ENCODE measurements around the gene GNAT1. TPM values are rescaled to one million over a fixed set of nuclear protein-coding genes. Genes with fewer than 3 reads are reported as not detected.
A peak's percentile ranks its signal among the peaks of the same experiment; 100 is the strongest.

GNAT1 gene
- total RNA-seq, 1 experiment from 2014 or later = 0.22 TPM

- ATAC-seq (no peak), DNase-seq (no peak)
- Histone ChIP-seq H3K79me2 (ENCODE audit: low read length) (peaks cover 34% of the 10 kb centered on the region), H2AFZ (ENCODE audit: low read length) (no peak overlapping the region), H3K4me3 (ENCODE audit: low read length) (peak overlapping the region; percentile 81), H3K9ac (ENCODE audit: low read length) (0 out of 2 replicates have a peak overlapping the region, but pooled peaks have one; percentile 82), H3K4me1 (ENCODE audit: insufficient read depth, low read length) (peaks cover 63% of the 10 kb centered on the region), H4K20me1 (ENCODE audit: low read length) (0 out of 2 replicates have a peak, but pooled peaks cover 10% of the 10 kb centered on the region), H3K27me3 (ENCODE audit: low read length) (no peaks in the 10 kb centered on the region), H3K36me3 (ENCODE audit: low read depth, low read length) (no peaks in the 10 kb centered on the region), H3K4me2 (ENCODE audit: low read length) (peak overlapping the region; percentile 98), H3K9me3 (ENCODE audit: low read length) (no peaks in the 10 kb centered on the region), H3K27ac (ENCODE audit: low read length) (no peak overlapping the region), H3K9me2 (replicated peaks; ENCODE audit: low read length) (no peaks in the 10 kb centered on the region), H3F3A (ENCODE audit: low read length, unreplicated experiment) (no peaks in the 10 kb centered on the region)
- TF ChIP-seq EZH2 (IDR thresholded peaks at IDR 0.05; ENCODE audit: low read length, unreplicated experiment) = no peak
- TF ChIP-seq CTCF (conservative IDR thresholded peaks at IDR 0.05; ENCODE audit: low read depth, low read length) = no peak
- no peak for TF ChIP-seq EZH2phosphoT487 (IDR thresholded peaks at IDR 0.05; ENCODE audit: borderline replicate concordance, low read length)
- CTCF ChIA-PET = no interaction called here
- POLR2A ChIA-PET (ENCODE audit: unreplicated experiment) = interaction anchor here (0.6 kb wide), 1 partner anchor 618 kb away, joined by 3 read pairs; no protein-coding TSS in a partner anchor
- intact Hi-C loops (cut with micrococcal nuclease) = loop anchor here (5.0 kb wide), 1 partner anchor 69 kb away; no protein-coding TSS in a partner anchor
- no TSS peak for BruUV-seq (replicated peaks)
Measured at GRCh38 chr3:50157827-50158529, 33.4 kb upstream of the GNAT1 start.

DNA sequence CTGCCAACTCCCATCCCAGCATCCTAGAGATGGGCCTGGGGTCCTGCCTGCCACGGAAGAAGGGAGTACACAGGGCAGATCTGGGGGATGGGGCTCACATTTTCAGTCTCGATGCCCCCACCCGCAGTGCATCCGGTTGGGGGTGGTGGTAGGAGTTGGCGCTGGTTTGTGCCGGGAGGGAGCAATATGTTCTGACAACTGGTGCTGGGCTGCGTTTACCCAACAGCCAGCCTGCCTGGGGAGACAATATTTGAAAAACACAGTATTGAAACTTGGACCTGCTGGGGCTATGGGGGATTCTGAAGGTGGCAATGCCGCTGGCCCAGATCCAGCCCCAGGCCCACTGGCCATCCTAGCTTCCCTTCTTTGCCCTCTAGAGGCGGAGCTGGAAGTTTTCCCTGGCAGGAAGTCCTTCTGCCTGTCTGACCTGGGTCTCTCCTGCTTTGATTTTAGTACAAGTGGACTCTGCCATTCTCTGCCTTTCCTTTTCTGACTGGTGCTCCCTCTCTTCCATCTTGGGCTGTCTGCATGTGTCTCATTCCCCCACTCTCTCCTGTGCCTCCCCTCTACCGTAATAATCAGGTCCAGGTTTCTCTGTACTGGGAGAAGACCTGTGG, 32.8 kb upstream of the GNAT1 start:
- Histone ChIP-seq H3K4me2 (ENCODE audit: low read length) (no peak overlapping the region), H3K4me3 (ENCODE audit: low read length) (no peak overlapping the region), H3K27ac (ENCODE audit: low read length) (no peak overlapping the region), H3K36me3 (ENCODE audit: low read depth, low read length) (no peaks in the 10 kb centered on the region), H3K9ac (ENCODE audit: low read length) (no peak overlapping the region), H3K9me3 (ENCODE audit: low read length) (no peaks in the 10 kb centered on the region), H3K9me2 (replicated peaks; ENCODE audit: low read length) (no peaks in the 10 kb centered on the region), H4K20me1 (ENCODE audit: low read length) (0 out of 2 replicates have a peak, but pooled peaks cover 10% of the 10 kb centered on the region), H3K4me1 (ENCODE audit: insufficient read depth, low read length) (peaks cover 70% of the 10 kb centered on the region), H3K27me3 (ENCODE audit: low read length) (no peaks in the 10 kb centered on the region), H3K79me2 (ENCODE audit: low read length) (peaks cover 34% of the 10 kb centered on the region), H3F3A (ENCODE audit: low read length, unreplicated experiment) (no peaks in the 10 kb centered on the region), H2AFZ (ENCODE audit: low read length) (no peak overlapping the region)
- ChIA-PET POLR2A (ENCODE audit: unreplicated experiment) (interaction anchor here (0.6 kb wide), 1 partner anchor 619 kb away, joined by 3 read pairs; no protein-coding TSS in a partner anchor), CTCF (no interaction called here)
- DNase-seq (no peak), ATAC-seq (no peak)
- 0 out of 2 replicates have a peak, but pooled peaks have one; percentile 16 for TF ChIP-seq CTCF (conservative IDR thresholded peaks at IDR 0.05; ENCODE audit: low read depth, low read length)
- TF ChIP-seq EZH2phosphoT487 (IDR thresholded peaks at IDR 0.05; ENCODE audit: borderline replicate concordance, low read length) = no peak
- intact Hi-C loops (cut with micrococcal nuclease) = loop anchor here (5.0 kb wide), 1 partner anchor 69 kb away; no protein-coding TSS in a partner anchor
- BruUV-seq (replicated peaks) = no TSS peak
